Measurements from ENCODE around the gene GAREM2.

- TF ChIP-seq, protein P1, sequence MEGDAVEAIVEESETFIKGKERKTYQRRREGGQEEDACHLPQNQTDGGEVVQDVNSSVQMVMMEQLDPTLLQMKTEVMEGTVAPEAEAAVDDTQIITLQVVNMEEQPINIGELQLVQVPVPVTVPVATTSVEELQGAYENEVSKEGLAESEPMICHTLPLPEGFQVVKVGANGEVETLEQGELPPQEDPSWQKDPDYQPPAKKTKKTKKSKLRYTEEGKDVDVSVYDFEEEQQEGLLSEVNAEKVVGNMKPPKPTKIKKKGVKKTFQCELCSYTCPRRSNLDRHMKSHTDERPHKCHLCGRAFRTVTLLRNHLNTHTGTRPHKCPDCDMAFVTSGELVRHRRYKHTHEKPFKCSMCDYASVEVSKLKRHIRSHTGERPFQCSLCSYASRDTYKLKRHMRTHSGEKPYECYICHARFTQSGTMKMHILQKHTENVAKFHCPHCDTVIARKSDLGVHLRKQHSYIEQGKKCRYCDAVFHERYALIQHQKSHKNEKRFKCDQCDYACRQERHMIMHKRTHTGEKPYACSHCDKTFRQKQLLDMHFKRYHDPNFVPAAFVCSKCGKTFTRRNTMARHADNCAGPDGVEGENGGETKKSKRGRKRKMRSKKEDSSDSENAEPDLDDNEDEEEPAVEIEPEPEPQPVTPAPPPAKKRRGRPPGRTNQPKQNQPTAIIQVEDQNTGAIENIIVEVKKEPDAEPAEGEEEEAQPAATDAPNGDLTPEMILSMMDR (IDR thresholded peaks at IDR 0.05): peak in 2 of 5 experiments; percentile 11 to 13
- no peak for TF ChIP-seq POLR2A (IDR thresholded peaks at IDR 0.05)
Observed at GRCh38 chr2:26235089-26235488, 62.2 kb downstream of the GAREM2 start.
